GM18868 (cell line): ENCODE results near the gene NME7.
A peak's percentile ranks its signal among the peaks of the same experiment; 100 is the strongest.
"Not testable (repeated sequence)": the region's sequence is repeated elsewhere in the genome, so short reads cannot be mapped to it uniquely, and the experiment has no call there.

ENCODE experiments used
- ATAC-seq: cut with Tn5 transposase; IDR thresholded peaks from one replicate; pipeline ENCODE4 v1.9.1; 2021; ENCODE audit warnings: mild to moderate bottlenecking, moderate library complexity; ENCODE audit not compliant: unreplicated experiment

The NME7 gene

GRCh38 chr1:169308313-169309039, 59.1 kb downstream of the NME7 start:
- no peak for ATAC-seq

DNA sequence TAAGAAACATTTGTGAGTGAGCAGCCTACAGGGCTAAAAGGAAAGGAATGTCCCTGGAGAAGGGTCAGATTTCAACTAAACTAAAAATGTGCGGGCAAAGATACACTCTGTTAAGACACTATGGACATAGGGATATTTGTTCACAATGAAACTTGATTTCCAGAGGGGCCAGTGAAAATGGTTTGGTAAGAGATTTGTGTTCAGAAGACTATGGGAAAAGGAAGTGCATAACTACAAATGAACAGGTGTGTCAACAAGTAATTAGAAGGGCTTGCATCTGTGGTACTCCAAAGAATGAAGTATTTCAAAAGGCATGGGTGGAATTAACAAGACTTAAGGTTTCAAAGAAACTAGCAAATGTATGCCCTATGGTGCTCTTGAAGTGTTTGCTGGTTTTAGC, 60.4 kb downstream of the NME7 start:
- no peak for ATAC-seq

- peak; percentile 75 for ATAC-seq
Observed at GRCh38 chr1:169305948-169306347, 61.6 kb downstream of the NME7 start.

- no peak for ATAC-seq
Observed at GRCh38 chr1:169305356-169305755, 62.2 kb downstream of the NME7 start.

GRCh38 chr1:169300854-169301253, 66.7 kb downstream of the NME7 start:
- ATAC-seq: no peak

GRCh38 chr1:169298441-169298840, 69.2 kb downstream of the NME7 start:
- no peak for ATAC-seq

DNA sequence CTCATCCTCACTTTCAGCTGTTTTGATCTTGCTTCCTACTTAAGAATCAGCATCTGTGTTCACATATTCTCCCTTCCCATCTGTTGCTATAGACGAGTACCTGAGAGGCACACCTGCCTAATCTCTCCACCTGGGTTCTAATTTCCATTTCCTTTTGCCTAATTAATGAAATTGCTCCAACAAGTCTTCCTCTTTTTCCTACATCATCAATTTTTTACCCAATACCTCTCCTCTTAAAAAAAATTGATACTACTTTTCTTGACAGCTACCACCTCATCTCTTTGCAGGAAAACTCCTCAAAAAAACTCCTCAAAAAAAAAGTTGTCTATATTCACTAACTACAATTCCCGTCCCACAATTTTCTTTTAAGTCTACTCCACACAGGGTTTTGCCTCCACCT, 71.8 kb downstream of the NME7 start:
- ATAC-seq: no peak

- ATAC-seq: no peak
Observed at GRCh38 chr1:169295425-169295824, 72.2 kb downstream of the NME7 start.

DNA sequence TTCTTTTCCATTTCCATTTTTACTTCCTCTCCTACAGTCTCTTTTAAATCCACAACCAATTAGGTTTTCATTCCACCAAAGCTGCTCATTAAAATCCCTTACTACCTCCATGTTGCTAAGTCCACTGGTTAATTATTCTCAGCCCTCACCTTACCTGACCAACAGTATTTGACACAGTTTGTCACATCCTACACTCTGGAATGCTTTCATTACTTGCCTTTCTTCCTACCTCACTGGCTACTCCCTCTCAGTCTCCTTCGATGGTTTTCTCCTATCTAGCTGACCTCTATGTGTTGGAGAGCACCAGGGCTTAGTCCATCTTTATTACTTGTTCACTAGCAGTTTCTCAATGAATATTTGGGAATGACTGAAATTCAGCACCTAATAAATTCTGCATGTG, 78.6 kb downstream of the NME7 start:
- no peak for ATAC-seq

DNA sequence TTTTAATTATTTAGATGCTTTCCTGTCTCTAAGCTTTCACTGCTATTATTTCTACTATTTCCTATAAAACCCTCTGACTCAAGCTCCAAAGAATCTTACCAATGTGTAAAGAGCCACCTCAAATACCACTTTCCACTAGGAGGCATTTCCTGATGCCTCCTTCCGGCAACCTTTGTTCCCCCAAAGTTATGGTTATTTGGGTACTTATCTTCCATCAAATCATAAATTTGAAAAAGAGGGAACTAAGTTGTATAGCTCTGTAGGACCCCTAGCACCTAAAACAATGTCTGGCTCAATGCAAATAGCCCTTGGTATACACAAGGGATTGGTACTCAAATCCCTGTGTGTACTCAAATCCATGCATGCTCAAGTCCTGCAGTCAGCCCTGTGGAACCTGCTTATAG, 79.6 kb downstream of the NME7 start:
- no peak for ATAC-seq

DNA sequence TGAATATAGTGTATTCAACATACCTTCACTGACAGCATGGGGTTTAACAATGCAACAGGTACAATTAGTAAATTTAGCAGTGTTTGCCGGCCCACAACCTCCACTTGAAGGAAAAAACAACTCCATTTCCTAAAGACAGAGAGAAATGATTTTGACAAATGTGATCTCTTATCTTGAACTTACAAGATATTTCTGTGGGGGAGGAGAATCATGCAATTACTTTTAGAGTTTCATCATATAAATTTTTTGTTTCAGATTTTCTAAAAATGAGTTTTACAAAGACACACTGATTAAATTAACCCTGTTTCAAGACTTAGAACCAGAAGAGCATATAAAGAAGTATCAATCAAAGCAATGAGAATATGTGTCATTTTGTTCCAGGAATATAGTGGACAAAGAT, 80.3 kb downstream of the NME7 start:
- no peak for ATAC-seq

GRCh38 chr1:169281562-169281961, 86.0 kb downstream of the NME7 start:
- ATAC-seq: not testable (repeated sequence)

- peak; percentile 75 for ATAC-seq
Observed at GRCh38 chr1:169271098-169271497, 96.5 kb downstream of the NME7 start.

- no peak for ATAC-seq
Observed at GRCh38 chr1:169266133-169266532, 101.5 kb downstream of the NME7 start.

DNA sequence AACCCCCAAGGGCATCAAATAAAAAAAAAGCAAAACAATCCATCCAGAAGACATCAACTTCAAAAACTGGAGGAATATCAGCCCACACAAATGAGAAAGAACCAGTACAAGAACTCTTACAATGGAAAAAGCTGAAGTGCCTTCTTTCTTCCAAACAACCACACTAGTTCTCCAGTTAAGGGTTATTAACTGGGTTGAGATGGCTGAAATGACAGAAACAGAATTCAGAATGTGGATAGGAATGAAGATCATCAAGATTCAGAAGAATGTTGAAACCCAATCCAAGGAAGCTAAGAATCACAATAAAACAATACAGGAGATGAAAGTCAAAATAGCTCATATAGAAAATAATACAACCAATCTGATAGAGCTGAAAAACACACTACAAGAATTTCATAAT, 104.5 kb downstream of the NME7 start:
- no peak for ATAC-seq

- no peak for ATAC-seq
Observed at GRCh38 chr1:169261884-169262283, 105.7 kb downstream of the NME7 start.

GRCh38 chr1:169260478-169261151, 107.0 kb downstream of the NME7 start:
- no peak for ATAC-seq

DNA sequence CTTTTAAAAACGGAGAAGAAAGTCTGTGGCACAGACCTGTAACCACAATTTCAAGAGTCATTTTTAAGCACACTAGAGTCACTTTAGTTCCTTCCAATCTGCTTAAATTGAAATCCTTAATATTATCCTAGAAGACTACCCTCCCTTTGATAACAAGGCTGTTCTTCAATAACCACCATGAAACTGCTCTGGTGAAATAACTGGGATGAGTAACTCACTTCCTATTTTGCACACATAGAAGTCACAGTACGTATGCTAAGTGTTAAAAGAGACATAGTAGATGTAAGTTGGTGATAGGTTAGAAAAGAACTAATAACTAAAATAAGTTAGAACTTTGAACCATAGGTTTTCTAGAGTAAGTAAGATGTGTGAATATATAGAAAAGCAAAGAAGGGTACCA, 107.8 kb downstream of the NME7 start:
- ATAC-seq: no peak

DNA sequence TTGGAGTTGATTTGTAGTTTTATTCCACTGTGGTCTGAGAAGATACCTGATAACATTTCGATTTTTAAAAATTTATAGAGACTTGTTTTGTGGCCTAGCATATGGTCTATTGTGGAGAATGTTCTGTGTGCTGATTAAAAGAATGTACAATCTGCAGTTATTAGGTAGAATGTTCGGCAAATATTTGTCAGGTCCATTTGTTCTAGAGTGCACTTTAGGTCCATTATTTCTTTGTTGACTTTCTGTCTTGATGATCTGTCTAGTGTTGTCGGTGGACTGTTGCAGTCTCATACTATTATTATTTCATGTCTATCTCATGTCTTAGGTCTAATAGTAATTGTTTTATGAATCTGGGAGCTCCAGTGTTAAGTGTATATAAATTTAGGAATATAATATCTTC, 116.8 kb downstream of the NME7 start:
- no peak for ATAC-seq

DNA sequence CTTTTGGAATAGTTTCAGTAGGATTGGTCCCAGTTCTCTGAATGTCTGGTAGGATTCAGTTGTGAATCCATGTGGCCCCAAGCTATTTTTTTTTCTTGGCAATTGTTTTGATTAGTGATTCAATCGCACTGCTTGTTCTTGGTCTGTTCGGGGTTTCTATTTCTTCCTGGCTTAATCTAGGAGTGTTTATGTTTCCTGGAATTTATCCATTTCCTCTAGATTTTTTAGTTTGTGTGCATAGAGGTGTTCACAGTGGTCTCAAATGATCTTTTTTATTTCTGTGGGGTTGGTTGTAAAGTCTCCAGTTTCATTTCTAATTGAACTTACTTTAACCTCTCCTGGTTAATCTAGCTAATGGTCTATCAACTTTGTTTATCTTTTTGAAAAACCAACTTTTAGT, 117.6 kb downstream of the NME7 start:
- no peak for ATAC-seq

DNA sequence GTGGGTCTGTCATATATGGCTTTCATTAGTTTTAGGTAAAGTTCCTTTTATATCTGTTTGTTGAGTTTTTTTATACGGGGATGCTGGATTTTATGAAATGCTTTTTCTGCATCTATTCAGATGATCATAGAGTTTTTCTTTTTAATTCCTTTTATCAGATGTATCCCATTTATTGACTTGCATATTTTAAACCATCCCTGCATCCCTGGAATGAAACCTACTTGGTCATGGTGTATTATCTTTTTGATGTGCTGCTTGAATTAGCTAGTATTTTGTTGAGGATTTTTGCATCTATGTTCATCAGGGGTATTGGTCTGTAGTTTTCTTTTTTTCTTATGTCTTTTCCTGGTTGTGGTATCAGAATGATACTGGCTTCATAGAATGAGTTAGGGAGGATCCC, 118.0 kb downstream of the NME7 start:
- ATAC-seq: no peak

DNA sequence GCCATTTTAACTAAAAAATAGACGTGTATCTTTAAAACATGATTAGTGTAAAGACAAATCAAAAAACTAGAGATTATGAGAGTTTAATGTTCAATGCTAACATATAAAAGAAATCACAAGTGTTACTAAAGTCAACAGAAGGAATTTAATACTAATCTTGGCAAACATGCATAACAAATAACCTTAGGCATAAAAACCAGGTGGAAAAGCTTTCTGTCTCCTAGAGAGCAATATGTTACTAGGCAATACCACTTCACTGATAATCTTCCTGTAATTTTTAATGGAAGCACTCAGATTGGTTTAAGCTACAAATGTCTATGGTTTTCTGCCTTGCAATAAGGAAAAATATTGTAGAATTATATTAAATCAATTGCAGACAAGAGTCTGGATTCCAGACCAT, 121.9 kb downstream of the NME7 start:
- ATAC-seq: no peak
